Measurements from ENCODE around the gene TTYH2. TPM values are rescaled to one million over a fixed set of nuclear protein-coding genes. Genes with fewer than 3 reads are reported as not detected.

Gene TTYH2
- total and polyA plus RNA-seq, 5 donors = 15.5 to 30.4 (median 19.4) TPM

DNA sequence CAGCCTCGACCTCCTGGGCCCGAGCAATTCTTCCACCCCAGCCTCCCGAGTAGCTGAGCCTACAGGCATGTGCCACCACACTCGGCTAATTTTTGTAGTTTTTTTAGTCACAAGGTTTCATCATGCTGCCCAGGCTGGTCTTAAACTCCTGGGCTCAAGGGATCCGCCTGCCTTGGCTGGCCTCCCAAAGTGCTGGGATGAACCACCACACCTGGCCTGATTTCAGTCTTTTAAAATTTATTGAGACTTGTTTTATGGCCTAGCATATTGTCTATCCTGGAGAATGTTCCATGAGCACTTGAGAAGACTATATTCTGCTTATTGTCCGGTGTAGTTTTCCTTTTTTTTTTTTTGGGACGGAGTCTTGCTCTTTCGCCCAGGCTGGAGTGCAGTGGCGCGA, 79.1 kb downstream of the TTYH2 start:
- no peak overlapping the region for H3K27ac ChIP-seq (ENCODE audit: low read length)
- no peak overlapping the region for H3K4me3 ChIP-seq (ENCODE audit: low read length)
- no peaks in the 10 kb centered on the region for H3K27me3 ChIP-seq (ENCODE audit: control insufficient read depth, insufficient read depth)
- DNase-seq (peak in 1 of 3 donors; percentile 16), ATAC-seq (no peak)
- intact Hi-C loops (cut with DNase I) = loop anchor here in 1 of 4 donors (10.0 kb wide), 1 partner anchor 78 kb away; the partner anchor contains the start of gene TTYH2
- H3K4me1 ChIP-seq (ENCODE audit: control insufficient read depth, insufficient read depth, low read length) = peaks cover 3% of the 10 kb centered on the region
- 95% methylated on average over 10 of the region's 10 CpGs for WGBS
- no peaks in the 10 kb centered on the region for H3K9me3 ChIP-seq (ENCODE audit: control insufficient read depth, low read length)

GRCh38 chr17:74295625-74296547, 82.5 kb downstream of the TTYH2 start:
- intact Hi-C loops (cut with DNase I) = loop anchor here in 3 of 4 donors (2.0 to 10.0 kb wide), 3 partner anchors 81 to 85 kb away; partner anchors contain the start of gene TTYH2 (in 2 of the 3)
- H3K4me1 ChIP-seq (ENCODE audit: control insufficient read depth, insufficient read depth, low read length) = peaks cover 3% of the 10 kb centered on the region
- H3K4me3 ChIP-seq (ENCODE audit: low read length) = no peak overlapping the region
- H3K27ac ChIP-seq (ENCODE audit: low read length) = peak overlapping the region; percentile 92
- DNase-seq (peak; percentile 62 to 75 (median 66)), ATAC-seq (peak; percentile 93)
- no peaks in the 10 kb centered on the region for H3K9me3 ChIP-seq (ENCODE audit: control insufficient read depth, low read length)
- 37% methylated on average over 10 of the region's 10 CpGs for WGBS
- H3K27me3 ChIP-seq (ENCODE audit: control insufficient read depth, insufficient read depth) = no peaks in the 10 kb centered on the region

- peaks cover 3% of the 10 kb centered on the region for H3K4me1 ChIP-seq (ENCODE audit: control insufficient read depth, insufficient read depth, low read length)
- ATAC-seq (peak; percentile 72 to 84), DNase-seq (peak; percentile 73 to 91 (median 82))
- WGBS = 4% methylated on average over 5 of the region's 5 CpGs
- no peak overlapping the region for H3K4me3 ChIP-seq (ENCODE audit: low read length)
- H3K9me3 ChIP-seq (ENCODE audit: control insufficient read depth, low read length) = no peaks in the 10 kb centered on the region
- H3K27me3 ChIP-seq (ENCODE audit: control insufficient read depth, insufficient read depth) = no peaks in the 10 kb centered on the region
- intact Hi-C loops (cut with DNase I) = loop anchor here in 3 of 4 donors (2.0 to 10.0 kb wide), 3 partner anchors 82 to 86 kb away; partner anchors contain the start of gene TTYH2 (in 2 of the 3)
- H3K27ac ChIP-seq (ENCODE audit: low read length) = peak overlapping the region; percentile 92
Measured at GRCh38 chr17:74296548-74296936, 83.2 kb downstream of the TTYH2 start.

- intact Hi-C loops (cut with DNase I) = loop anchor here in 3 of 4 donors (2.0 to 10.0 kb wide), 3 partner anchors 83 to 87 kb away; partner anchors contain the start of gene TTYH2 (in 2 of the 3)
- no peak for ATAC-seq
- no peak overlapping the region for H3K27ac ChIP-seq (ENCODE audit: low read length)
Measured at GRCh38 chr17:74297941-74298340, 84.6 kb downstream of the TTYH2 start.

DNA sequence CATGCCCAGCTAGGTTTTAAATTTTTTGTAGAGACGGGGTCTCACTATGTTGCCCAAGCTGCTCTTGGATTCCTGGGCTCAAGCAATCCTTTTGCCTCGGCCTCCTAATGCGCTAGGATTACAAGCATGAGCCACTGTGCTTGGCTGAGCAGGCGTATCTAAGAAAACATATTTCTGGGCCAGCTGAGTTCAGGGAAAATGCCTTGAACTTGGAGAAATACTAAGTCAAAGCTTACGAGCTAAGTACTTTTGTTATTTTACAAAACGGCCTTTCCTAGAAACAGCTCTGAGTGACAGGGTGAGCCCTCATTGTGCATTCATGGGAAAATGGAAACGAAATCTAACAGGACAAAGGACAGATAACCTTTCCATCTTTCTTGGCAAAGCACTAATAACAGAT, 85.4 kb downstream of the TTYH2 start:
- no peak overlapping the region for H3K27ac ChIP-seq (ENCODE audit: low read length)
- WGBS = 37% methylated on average over 7 of the region's 7 CpGs
- intact Hi-C loops (cut with DNase I) = loop anchor here in 2 of 4 donors (5.0 to 10.0 kb wide), 2 partner anchors 84 to 86 kb away; partner anchors contain the start of gene TTYH2 (in 2 of the 2)

More at GRCh38 chr17:74297941-74298340, 84.6 kb downstream of the TTYH2 start:
- Histone ChIP-seq H3K27me3 (ENCODE audit: control insufficient read depth, insufficient read depth) (no peaks in the 10 kb centered on the region), H3K4me3 (ENCODE audit: low read length) (no peak overlapping the region), H3K9me3 (ENCODE audit: control insufficient read depth, low read length) (no peaks in the 10 kb centered on the region), H3K4me1 (ENCODE audit: control insufficient read depth, insufficient read depth, low read length) (peaks cover 3% of the 10 kb centered on the region)
- 64% methylated on average over 4 of the region's 4 CpGs for WGBS
- peak in 1 of 3 donors; percentile 11 for DNase-seq

DNA sequence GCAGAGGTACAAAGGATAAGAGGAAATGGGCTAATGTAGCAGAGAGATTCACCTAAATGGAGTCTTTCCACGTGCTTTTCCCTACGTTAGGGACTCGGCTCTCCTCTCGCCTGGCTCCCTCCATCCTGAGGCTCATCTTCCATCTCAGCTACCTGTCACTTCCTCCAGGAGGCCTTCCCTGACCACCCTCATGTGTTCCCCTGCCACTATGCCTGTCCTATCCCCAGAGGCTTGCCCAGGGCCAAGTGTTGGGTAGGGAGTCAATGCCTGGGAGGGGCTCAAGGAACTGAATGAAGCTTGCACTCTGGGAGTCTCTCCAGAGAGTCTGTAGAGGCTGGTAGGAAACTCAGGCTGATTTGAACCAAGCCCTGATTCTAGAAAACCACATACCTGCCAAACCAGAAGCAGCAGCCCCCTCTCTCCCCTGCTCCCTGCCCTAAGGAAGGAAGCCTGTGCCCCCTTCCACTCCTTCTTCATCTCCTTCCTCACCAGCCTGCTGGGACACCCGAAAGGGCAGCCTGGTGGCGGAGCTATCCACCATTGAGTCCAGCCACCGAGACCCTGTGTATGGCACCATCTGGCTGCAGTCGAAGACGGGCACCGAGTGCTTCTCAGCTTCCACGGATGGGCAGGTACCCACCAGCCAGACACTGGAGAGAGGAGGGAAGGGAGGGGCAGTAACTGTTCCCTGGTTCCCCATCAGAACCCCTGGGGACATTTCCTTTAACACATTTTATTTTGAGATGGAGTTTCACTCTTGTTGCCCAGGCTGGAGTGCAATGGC, 86.0 kb downstream of the TTYH2 start:
- H3K9me3 ChIP-seq (ENCODE audit: control insufficient read depth, low read length) = no peaks in the 10 kb centered on the region
- 70% methylated on average over 11 of the region's 11 CpGs for WGBS
- H3K27ac ChIP-seq (ENCODE audit: low read length) = no peak overlapping the region
- H3K4me3 ChIP-seq (ENCODE audit: low read length) = no peak overlapping the region
- intact Hi-C loops (cut with DNase I) = loop anchor here in 3 of 4 donors (2.0 to 10.0 kb wide), 6 partner anchors 63 to 155 kb away; partner anchors contain the start of genes BTBD17 (in 2 of the 3) and TTYH2 (in 2 of the 3)
- DNase-seq (peak in 1 of 3 donors; percentile 26), ATAC-seq (peak in 1 of 2 donors; percentile 27)
- H3K4me1 ChIP-seq (ENCODE audit: control insufficient read depth, insufficient read depth, low read length) = peaks cover 3% of the 10 kb centered on the region
- H3K27me3 ChIP-seq (ENCODE audit: control insufficient read depth, insufficient read depth) = no peaks in the 10 kb centered on the region

More for the DNA sequence above, 85.4 kb downstream of the TTYH2 start:
- peaks cover 3% of the 10 kb centered on the region for H3K4me1 ChIP-seq (ENCODE audit: control insufficient read depth, insufficient read depth, low read length)
- DNase-seq = peak in 1 of 3 donors; percentile 39
- no peaks in the 10 kb centered on the region for H3K9me3 ChIP-seq (ENCODE audit: control insufficient read depth, low read length)
- ATAC-seq = peak; percentile 20 to 60
- H3K4me3 ChIP-seq (ENCODE audit: low read length) = no peak overlapping the region
- no peaks in the 10 kb centered on the region for H3K27me3 ChIP-seq (ENCODE audit: control insufficient read depth, insufficient read depth)

DNA sequence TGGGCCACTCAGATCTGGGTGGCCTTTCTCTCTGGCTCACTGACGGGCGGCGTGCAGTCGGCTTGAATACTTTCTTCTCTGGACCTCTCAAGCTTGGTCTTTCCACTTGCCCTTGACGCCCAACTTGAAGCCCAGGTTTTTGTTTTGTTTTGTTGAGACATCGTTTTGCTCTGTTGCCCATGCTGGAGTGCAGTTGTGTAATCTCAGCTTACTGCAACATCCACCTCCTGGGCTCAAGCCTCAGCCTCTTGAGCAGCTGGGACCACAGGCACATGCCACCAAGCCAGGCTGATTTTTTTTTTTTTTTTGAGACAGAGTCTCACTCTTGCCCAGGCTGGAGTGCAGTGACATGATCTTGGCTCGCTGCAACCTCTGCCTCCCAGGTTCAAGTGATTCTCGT, 89.9 kb downstream of the TTYH2 start:
- peak in 1 of 3 donors; percentile 22 for DNase-seq
- Histone ChIP-seq H3K4me3 (ENCODE audit: low read length) (no peak overlapping the region), H3K27ac (ENCODE audit: low read length) (no peak overlapping the region), H3K9me3 (ENCODE audit: control insufficient read depth, low read length) (no peaks in the 10 kb centered on the region), H3K4me1 (ENCODE audit: control insufficient read depth, insufficient read depth, low read length) (no peaks in the 10 kb centered on the region), H3K27me3 (ENCODE audit: control insufficient read depth, insufficient read depth) (no peaks in the 10 kb centered on the region)
- intact Hi-C loops (cut with DNase I) = loop anchor here in 3 of 4 donors (5.0 to 10.0 kb wide), 3 partner anchors 59 to 151 kb away; partner anchors contain the start of gene BTBD17 (in 2 of the 3)
- no peak for ATAC-seq
- WGBS = 92% methylated on average over 8 of the region's 8 CpGs

DNA sequence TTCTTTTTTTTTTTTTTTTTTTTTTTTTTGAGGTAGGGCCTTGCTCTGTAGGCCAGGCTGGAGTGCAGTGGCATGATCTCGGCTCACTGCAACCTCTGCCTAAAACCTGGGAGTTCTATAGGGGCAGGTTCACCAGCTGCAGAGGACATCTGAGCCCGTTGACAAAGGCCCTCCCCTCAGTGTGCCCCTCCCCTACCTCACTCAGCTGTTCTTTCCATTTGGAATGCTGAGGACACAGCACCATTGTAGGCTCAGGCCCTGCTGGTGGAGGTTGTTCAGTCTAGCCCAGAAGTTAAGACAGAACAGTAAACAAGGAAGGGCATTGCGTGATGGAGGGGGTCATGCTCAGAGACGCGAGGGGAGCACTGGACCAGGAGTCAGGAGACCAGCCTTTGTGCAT, 90.8 kb downstream of the TTYH2 start:
- intact Hi-C loops (cut with DNase I) = loop anchor here in 3 of 4 donors (5.0 to 10.0 kb wide), 3 partner anchors 58 to 151 kb away; partner anchors contain the start of gene BTBD17 (in 2 of the 3)
- no peak for DNase-seq
- H3K4me3 ChIP-seq (ENCODE audit: low read length) = no peak overlapping the region
- H3K4me1 ChIP-seq (ENCODE audit: control insufficient read depth, insufficient read depth, low read length) = no peaks in the 10 kb centered on the region
- no peaks in the 10 kb centered on the region for H3K9me3 ChIP-seq (ENCODE audit: control insufficient read depth, low read length)
- H3K27me3 ChIP-seq (ENCODE audit: control insufficient read depth, insufficient read depth) = no peaks in the 10 kb centered on the region
- WGBS = 78% methylated on average over 5 of the region's 5 CpGs
- ATAC-seq = no peak
- no peak overlapping the region for H3K27ac ChIP-seq (ENCODE audit: low read length)

- peak in 1 of 3 donors; percentile 6 for DNase-seq
- Histone ChIP-seq H3K27ac (ENCODE audit: low read length) (no peak overlapping the region), H3K4me1 (ENCODE audit: control insufficient read depth, insufficient read depth, low read length) (no peaks in the 10 kb centered on the region), H3K4me3 (ENCODE audit: low read length) (no peak overlapping the region), H3K27me3 (ENCODE audit: control insufficient read depth, insufficient read depth) (no peaks in the 10 kb centered on the region), H3K9me3 (ENCODE audit: control insufficient read depth, low read length) (no peaks in the 10 kb centered on the region)
- 61% methylated on average over 10 of the region's 10 CpGs for WGBS
- ATAC-seq = no peak
- intact Hi-C loops (cut with DNase I) = loop anchor here in 3 of 4 donors (5.0 to 10.0 kb wide), 2 partner anchors 46 to 149 kb away; no protein-coding TSS in a partner anchor
Measured at GRCh38 chr17:74305865-74306654, 92.7 kb downstream of the TTYH2 start.

All from right cardiac atrium (tissue), 5 donors.